GM12891 (cell line): ENCODE data around the gene EPB41.
"Not testable (repeated sequence)": the region's sequence is repeated elsewhere in the genome, so short reads cannot be mapped to it uniquely, and the experiment has no call there.

Source experiments
- DNase-seq: peaks from one replicate; pipeline ENCODE4 v3.0.0; 2011; ENCODE audit warnings: low spot score; ENCODE audit not compliant: insufficient read length
- FAIRE-seq: peaks from 2 replicates; lab custom pipeline; 2011; peaks lifted over from hg19 to GRCh38; lab: Jason Lieb, UNC
- PAX5 ChIP-seq: IDR thresholded peaks from 2 replicates; pipeline ENCODE4 v1.6.1; 2011; ENCODE audit warnings: low read length, moderate library complexity, mild to moderate bottlenecking; ENCODE audit not compliant: insufficient read depth, severe bottlenecking
- POLR2A ChIP-seq: IDR thresholded peaks from 2 replicates; pipeline ENCODE4 v1.6.1; 2011; ENCODE audit warnings: low read depth, low read length, control low read depth
- POLR2AphosphoS5 ChIP-seq: IDR thresholded peaks from 2 replicates; pipeline ENCODE4 v1.6.1; 2011; ENCODE audit warnings: low read depth, low read length, control low read depth
- POU2F2 ChIP-seq: IDR thresholded peaks from 2 replicates; pipeline ENCODE4 v1.6.1; 2011; ENCODE audit warnings: low read depth, mild to moderate bottlenecking, control low read depth, low read length, moderate library complexity
- SPI1 ChIP-seq: IDR thresholded peaks from 2 replicates; pipeline ENCODE4 v1.6.1; 2011; ENCODE audit warnings: low read depth, low read length, control low read depth
- TAF1 ChIP-seq: IDR thresholded peaks from 2 replicates; pipeline ENCODE4 v1.6.1; 2011; ENCODE audit warnings: low read depth, low read length, control low read depth

Gene EPB41

DNA sequence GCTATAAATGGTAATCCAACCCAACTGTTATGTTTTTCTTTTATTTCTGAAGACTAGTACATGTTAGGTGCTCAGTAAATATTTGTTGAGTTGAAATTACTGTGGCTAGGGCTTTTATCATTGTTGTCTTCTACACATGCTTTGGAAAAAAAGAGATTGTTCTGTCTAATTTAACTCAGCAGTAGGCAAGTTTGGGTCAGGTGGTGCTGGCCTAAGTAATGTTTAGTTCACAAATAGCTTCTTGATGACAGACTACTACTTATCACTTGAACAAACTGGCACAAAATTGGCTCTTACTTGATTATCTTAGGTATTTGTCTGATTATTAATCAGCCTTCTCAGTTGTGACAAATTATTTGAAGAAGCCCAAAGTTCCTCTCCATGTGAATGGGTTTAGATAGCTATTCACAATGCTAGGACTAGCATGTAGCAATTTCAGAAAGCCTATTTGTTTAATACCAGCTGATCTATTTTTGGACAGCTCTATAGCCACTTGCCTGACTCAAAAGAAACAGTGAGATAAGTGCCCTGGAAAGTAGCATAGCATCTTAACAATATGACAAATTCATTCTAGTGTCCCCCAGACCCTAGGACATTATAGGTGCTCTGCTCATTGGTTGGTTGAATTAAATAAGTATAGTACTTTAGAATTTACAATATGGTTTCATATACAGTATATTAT lies 176.7 kb downstream of the EPB41 start:
- DNase-seq (no peak), FAIRE-seq (no peak)
- no peak for TF ChIP-seq PAX5
- no peak for TF ChIP-seq TAF1
- TF ChIP-seq POLR2A = no peak

DNA sequence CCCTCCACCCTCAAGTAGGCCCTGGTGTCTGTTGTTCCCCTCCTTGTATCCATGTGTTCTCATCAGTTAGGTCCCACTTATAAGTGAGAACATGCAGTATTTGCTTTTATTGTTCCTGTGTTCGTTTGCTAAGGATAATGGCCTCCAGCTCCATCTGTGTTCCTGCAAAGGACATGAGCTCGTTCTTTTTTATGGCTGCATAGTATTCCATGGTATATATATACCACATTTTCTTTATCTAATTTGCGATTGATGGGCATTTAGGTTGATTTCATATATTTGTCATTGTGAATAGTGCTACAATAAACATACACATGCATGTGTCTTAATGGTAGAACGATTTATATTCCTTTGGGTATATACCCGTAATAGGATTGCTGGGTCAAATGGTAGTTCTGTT lies 178.3 kb downstream of the EPB41 start:
- FAIRE-seq, DNase-seq: not testable (repeated sequence)

DNA sequence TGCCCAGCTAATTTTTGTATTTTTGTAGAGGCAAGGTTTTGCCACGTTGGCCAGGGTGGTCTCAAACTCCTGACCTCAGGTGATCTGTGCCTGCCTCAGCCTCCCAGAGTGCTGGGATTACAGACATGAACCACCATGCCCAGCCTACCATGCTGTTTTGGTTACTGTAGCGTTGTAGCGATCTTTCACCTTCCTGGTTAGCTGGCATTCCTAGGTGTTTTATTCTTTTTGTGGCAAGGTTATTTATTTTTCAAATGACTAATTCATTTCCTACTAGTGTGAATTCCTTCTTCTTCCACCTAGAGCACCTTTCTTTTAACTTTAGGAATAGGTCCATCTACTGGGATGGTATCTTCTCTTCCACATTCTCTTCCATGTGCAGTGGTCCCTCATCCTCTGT lies 180.1 kb downstream of the EPB41 start:
- TF ChIP-seq POLR2A (no peak), SPI1 (no peak), POLR2AphosphoS5 (no peak), TAF1 (no peak), PAX5 (no peak)
- DNase-seq (no peak), FAIRE-seq (no peak)

DNA sequence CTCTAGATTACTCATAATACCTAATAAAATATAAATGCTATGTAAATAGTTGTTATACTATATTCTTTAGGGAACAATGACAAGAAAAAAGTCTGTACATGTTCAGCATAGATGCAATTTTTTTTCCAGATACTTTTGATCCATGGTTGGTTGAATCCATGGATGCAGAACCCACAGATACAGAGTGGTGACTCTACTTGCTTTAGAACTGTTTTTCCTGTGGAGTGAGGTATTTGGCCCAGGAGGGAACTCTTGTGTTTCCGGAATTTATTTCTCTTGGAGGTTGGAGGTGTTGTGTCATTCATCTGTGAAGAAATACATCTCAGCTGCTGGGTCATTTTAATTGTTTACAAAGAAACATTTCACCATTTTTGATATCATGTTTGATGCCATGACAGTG lies 180.6 kb downstream of the EPB41 start:
- no peak for DNase-seq
- FAIRE-seq = no peak
- TF ChIP-seq POU2F2 = no peak
- TF ChIP-seq PAX5 = no peak
- no peak for TF ChIP-seq POLR2A
- no peak for TF ChIP-seq SPI1
- TF ChIP-seq TAF1 = no peak
- TF ChIP-seq POLR2AphosphoS5 = no peak

DNA sequence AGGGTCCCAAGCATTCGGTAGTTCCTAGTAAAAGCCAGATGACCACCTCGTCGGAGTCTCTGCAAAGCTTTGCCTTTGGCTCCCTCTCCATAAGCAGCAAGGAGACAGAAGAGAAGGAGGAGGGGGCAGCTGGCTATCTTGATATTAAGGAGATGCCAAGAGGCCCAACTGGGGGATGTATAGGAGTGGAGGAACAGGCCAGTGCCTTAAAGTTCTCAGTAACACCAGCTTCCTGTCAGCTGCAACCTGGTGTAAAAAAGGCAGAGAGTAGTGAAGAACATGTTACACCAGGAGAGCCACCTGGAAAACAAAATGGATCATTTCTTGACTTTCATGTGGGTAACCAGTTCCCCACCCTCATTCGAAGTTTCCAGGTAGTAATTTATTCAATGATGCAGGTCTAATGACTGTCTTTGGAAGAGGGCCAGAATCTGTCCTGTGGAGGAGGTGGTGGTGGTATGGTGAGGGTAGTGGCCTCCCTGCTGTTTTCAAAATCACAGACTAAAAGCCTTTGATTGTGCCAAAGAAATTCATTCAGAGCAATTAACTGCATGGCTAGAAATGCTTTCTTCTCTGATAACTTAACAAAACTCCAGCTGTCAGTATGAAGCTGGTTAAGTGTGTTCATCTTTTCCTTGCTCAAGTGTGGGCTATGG lies 182.0 kb downstream of the EPB41 start:
- FAIRE-seq = no peak
- no peak for TF ChIP-seq TAF1
- TF ChIP-seq PAX5 = no peak
- TF ChIP-seq POU2F2 = no peak
- no peak for TF ChIP-seq POLR2AphosphoS5
- no peak for TF ChIP-seq SPI1
- no peak for TF ChIP-seq POLR2A
- DNase-seq = no peak

DNA sequence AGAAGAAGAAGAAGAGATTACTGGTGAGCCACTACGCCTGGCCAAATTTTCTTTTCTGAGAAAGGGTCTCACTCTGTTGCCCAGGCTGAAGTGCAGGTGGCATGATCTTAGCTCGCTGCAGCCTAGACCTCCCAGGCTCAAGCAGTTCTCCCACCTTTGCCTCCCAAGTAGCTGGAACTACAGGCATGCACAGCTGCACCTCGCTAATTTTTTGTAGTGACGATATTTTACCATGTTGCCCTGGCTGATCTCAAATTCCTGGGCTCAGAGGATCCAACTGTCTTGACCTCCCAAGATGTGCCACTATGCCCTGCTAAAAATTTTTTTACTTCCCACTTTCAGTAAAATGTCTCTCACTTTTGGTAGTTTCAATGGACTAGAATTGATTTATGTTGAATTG lies 184.9 kb downstream of the EPB41 start:
- DNase-seq (no peak), FAIRE-seq (no peak)

DNA sequence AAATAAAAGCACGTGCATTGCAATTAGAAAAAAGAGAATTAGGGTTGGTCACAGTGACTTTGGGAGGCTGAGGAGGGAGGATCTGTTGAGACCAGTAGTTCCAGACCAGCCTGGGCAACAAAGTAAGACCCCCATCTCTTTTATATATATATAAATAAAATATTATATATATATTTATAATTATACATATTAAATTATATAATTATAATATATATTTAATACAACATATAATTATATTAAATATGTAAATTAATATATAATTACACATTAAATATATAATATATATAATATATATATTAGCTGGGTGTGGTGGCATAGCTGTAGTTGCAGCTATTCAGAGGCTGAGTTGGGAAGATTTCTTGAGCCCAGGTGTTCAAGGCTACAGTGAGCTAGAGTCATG lies 186.1 kb downstream of the EPB41 start:
- TF ChIP-seq TAF1 (no peak), SPI1 (no peak), POU2F2 (no peak), PAX5 (no peak), POLR2AphosphoS5 (no peak), POLR2A (no peak)
- FAIRE-seq = no peak
- no peak for DNase-seq

More for the DNA sequence above, 184.9 kb downstream of the EPB41 start:
- TF ChIP-seq POU2F2 = no peak

DNA sequence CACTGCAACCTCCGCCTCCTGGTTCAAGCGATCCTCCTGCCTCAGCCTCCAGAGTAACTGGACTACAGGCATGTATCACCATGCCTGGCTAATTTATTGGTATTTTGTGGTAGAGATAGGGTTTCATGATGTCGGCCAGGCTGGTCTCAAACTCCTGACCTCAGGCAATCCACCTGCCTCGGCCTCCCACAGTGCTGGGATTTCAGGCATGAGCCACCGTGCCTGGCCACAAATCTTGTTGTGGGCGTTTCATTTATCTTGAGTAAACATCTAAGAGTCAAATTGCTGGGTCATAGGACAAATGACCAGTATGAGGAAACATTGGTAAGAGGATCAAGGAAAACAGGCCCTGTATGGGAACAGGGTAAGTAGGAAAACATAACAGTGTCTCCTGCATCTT lies 191.5 kb downstream of the EPB41 start:
- TF ChIP-seq POLR2AphosphoS5 (no peak), PAX5 (no peak), TAF1 (no peak), POLR2A (no peak), POU2F2 (no peak), SPI1 (no peak)
- no peak for DNase-seq
- no peak for FAIRE-seq

DNA sequence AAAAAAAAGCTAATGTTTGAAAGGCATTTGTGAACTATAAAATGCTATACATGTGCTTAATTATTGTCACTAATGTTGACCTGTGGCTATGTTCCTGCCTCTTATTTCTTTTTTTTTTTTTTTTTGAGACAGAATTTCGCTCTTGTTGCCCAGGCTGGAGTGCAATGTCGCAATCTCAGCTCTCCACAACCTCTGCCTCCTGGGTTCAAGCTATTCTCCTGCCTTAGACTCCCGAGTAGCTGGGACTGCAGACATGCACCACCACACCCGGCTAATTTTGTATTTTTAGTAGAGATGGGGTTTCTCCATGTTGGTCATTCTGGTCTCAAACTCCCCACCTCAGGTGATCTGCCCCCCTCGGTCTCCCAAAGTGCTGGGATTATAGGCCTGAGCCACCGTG lies 193.7 kb downstream of the EPB41 start:
- not testable (repeated sequence) for DNase-seq, FAIRE-seq

DNA sequence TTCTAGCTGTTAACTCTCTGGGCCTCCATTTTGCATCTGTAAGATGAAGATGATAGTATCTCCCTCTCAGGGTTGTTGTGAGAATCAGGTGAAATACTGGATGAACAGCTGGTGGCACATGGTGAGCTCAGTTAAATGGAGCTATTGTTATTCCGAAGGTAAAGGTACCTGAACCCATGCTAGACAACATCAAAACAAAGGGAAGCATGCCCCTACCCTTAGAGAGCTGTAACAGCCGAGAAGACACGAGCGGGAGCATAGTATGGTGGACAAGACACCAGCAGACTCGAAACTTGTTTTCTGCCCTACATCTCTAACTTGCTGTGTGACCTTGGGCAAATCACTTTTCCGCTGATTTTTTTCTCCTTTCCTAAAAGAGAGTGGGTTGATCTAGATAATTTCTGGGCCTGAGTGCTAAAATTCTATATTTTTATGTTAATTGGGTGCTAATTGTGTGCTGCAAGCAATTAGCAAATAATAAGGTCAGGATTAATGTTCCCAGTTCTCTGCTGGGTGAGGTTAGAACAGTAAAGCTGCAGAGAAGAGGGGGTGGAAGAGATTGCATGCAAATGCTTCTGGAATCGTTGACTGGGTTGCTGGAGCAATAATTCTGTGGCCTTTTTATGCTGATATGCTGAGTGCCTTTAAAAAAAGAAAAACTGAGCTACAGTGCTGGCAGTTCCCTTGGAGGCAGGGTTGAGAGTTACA lies 198.5 kb downstream of the EPB41 start:
- TF ChIP-seq PAX5 (no peak), SPI1 (no peak), TAF1 (no peak), POU2F2 (no peak), POLR2AphosphoS5 (no peak), POLR2A (no peak)
- DNase-seq = no peak
- no peak for FAIRE-seq
